GM21360 (cell line): ENCODE measurements around the gene CHRM2.

Experiments
- ATAC-seq: cut with Tn5 transposase; IDR thresholded peaks from one replicate; pipeline ENCODE4 v1.9.1; 2021; ENCODE audit warnings: mild to moderate bottlenecking, moderate library complexity; ENCODE audit not compliant: unreplicated experiment

Gene CHRM2

GRCh38 chr7:136956232-136956631, 87.8 kb downstream of the CHRM2 start:
- ATAC-seq = no peak

- ATAC-seq = no peak
Measured at GRCh38 chr7:136956671-136957070, 88.2 kb downstream of the CHRM2 start.

- no peak for ATAC-seq
Measured at GRCh38 chr7:136957391-136957790, 88.9 kb downstream of the CHRM2 start.

DNA sequence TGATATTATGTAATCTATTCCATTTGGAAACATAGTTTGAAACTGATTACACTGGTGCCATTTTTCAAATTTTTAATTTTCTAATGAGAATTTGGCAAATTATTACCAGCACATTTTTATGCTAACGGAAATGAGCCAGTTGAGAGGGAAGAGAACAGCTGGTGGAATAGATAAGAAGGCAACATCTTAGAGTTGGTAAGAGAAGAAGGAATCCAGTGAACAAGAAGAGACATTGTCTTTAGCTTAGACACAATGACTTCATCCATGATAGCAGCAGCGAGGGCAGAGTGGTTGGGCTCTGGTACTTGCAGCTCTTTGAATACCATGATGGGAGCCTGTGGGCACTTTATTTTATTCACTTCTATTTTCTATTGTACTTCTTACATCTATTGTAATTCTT, 89.6 kb downstream of the CHRM2 start:
- ATAC-seq = no peak

- no peak for ATAC-seq
Measured at GRCh38 chr7:136964347-136964746, 95.9 kb downstream of the CHRM2 start.

DNA sequence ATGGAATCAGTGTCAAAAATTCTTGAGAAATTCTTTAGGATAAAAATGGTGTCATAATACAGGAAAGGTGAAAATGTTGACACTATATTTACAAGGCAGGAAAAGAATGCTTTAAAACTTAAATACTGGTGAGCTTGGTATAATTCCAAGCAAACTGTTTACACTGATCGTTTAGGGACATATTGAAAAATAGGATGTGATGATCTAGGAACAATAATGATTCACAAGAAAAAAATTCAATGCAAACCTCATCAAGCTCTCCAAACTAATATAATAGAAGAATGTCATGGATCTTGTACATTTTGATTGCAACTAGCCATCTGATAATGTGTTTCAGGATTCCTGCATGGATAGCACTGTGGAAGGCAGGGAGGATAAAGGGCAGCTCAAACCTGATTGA, 98.4 kb downstream of the CHRM2 start:
- ATAC-seq = no peak

- ATAC-seq = no peak
Measured at GRCh38 chr7:136969761-136970160, 101.3 kb downstream of the CHRM2 start.

- ATAC-seq = no peak
Measured at GRCh38 chr7:136971776-136972175, 103.3 kb downstream of the CHRM2 start.

GRCh38 chr7:136976504-136977251, 108.2 kb downstream of the CHRM2 start:
- no peak for ATAC-seq

GRCh38 chr7:136993377-136993776, 124.9 kb downstream of the CHRM2 start:
- no peak for ATAC-seq

GRCh38 chr7:136997735-136998134, 129.3 kb downstream of the CHRM2 start:
- ATAC-seq = no peak

GRCh38 chr7:136998495-136998894, 130.0 kb downstream of the CHRM2 start:
- no peak for ATAC-seq

- no peak for ATAC-seq
Measured at GRCh38 chr7:137000621-137001020, 132.2 kb downstream of the CHRM2 start.

DNA sequence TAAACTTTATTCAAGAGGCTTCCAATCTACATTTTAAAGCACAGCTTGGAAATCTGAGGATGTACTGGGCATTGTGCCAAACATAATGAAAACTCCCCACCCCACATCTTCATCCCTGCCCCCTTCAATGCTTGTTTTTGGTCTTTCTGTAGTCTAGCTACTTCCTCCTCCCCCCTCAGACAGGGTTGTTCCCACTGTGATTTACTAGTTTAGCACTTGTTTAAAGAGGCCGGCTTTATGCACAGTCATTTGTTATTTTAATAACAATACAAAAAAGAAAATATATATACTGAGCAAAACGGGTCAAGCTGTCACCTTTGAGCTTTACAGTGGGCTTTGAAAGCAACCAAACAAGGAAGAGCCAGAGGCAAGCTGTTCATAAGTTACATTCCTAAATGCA, 132.6 kb downstream of the CHRM2 start:
- no peak for ATAC-seq

GRCh38 chr7:137001478-137001877, 133.0 kb downstream of the CHRM2 start:
- no peak for ATAC-seq

GRCh38 chr7:137003086-137003485, 134.6 kb downstream of the CHRM2 start:
- ATAC-seq = no peak

- no peak for ATAC-seq
Measured at GRCh38 chr7:137003566-137003965, 135.1 kb downstream of the CHRM2 start.

DNA sequence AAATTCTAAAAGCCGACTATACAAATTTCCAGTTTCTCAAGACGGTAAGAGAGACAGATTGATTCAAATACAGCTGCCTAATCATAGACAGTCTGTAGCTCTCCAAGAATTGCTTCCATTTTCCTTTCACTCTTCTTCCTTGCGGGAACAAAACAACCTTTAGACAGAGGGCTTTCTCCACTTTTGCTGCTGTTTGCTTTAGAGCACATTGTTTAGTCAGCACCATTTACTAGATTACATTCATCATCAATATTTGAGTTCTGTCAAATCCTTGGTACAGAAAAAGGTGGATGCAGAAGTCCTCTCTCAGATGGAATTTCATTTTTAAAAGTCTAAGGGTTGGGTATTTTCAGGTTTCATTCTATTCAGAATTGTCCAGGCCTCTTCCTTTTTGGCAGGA, 137.4 kb downstream of the CHRM2 start:
- no peak for ATAC-seq

GRCh38 chr7:137006293-137006692, 137.8 kb downstream of the CHRM2 start:
- no peak for ATAC-seq

DNA sequence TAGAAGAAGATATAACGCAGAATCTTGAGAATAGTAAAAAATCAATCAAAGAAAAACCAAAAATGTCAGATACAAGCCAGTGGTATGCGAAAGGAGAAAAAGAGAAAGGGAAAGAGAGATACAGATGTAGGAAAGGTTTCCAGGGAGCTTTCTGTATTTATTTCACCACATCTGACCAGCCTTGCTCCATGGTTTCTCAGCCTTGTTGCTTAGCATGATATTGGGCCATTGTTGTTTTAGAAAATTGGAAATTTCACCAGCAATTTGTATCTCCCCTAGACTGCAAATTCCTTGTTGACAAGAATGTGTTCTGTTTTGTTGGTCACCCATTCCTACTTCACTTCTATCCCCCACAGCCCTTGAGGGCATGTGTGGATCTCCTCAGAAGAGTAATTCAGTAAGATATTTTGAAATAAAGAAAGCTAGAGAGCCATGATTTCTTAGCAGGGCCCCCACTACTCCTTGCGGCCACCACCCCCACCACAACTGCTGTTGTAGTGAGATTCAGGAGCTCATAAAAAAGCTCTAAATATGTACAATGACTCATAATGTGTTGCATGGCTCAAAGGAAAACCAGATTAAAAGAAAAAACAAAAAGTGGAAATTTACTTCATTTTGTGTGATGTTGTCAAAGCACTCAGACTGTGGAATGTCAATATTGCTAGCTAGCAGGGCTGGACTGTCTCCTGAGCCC, 138.7 kb downstream of the CHRM2 start:
- ATAC-seq = no peak

GRCh38 chr7:137009404-137009803, 141.0 kb downstream of the CHRM2 start:
- ATAC-seq = no peak

DNA sequence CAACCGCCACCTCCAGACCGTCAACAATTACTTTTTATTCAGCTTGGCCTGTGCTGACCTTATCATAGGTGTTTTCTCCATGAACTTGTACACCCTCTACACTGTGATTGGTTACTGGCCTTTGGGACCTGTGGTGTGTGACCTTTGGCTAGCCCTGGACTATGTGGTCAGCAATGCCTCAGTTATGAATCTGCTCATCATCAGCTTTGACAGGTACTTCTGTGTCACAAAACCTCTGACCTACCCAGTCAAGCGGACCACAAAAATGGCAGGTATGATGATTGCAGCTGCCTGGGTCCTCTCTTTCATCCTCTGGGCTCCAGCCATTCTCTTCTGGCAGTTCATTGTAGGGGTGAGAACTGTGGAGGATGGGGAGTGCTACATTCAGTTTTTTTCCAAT, 146.6 kb downstream of the CHRM2 start:
- ATAC-seq = no peak

GRCh38 chr7:137017221-137017620, 148.8 kb downstream of the CHRM2 start:
- no peak for ATAC-seq
